T-helper 1 cell treated with Interleukin-12 subunit alpha and Interleukin-12 subunit beta and Interleukin-4 antibody, amounts not matched to agents 30 ng/mL and 1 ng/mL, for 36 hours (primary cell): ENCODE measurements around the gene TAS2R38. TPM values are rescaled to one million over a fixed set of nuclear protein-coding genes. Genes with fewer than 3 reads are reported as not detected.

Experiments used
- total RNA-seq: library from RNA; stranded (reverse); gene quantifications from 2 replicates; pipeline ENCODE4 v1.2.3, GENCODE V29; 2022

Gene TAS2R38
- total RNA-seq, 1 donor from 2014 or later, result not detected

Other genes starting within 250 kb of the TAS2R38 start
- gene SSBP1, start 235.4 kb downstream of the TAS2R38 start, total RNA-seq, result 147 and 154 TPM in 2 replicates
- gene TAS2R3, start 209.7 kb downstream of the TAS2R38 start, total RNA-seq, result 0.88 and 1.4 TPM in 2 replicates
- gene TAS2R4, start 197.1 kb downstream of the TAS2R38 start, total RNA-seq, result 0.83 and 1.3 TPM in 2 replicates
- gene TAS2R5, start 183.6 kb downstream of the TAS2R38 start, total RNA-seq, result 0.83 and 1.2 TPM in 2 replicates
- not detected in 2 replicates for gene PRSS37, start 132.3 kb downstream of the TAS2R38 start, total RNA-seq
- not detected in 2 replicates for gene OR9A4, start 57.4 kb downstream of the TAS2R38 start, total RNA-seq
- not detected in 2 replicates for gene CLEC5A, start 26.8 kb downstream of the TAS2R38 start, total RNA-seq
- gene MGAM, start 22.1 kb upstream of the TAS2R38 start, total RNA-seq, result 0.02 TPM in 1 of 2 replicates, not detected in the other
- gene MGAM2, start 137.9 kb upstream of the TAS2R38 start, total RNA-seq, result not detected in 2 replicates